Small intestine (tissue), 7 donors: ENCODE measurements around the gene PPP1R15A. TPM values are rescaled to one million over a fixed set of nuclear protein-coding genes. Genes with fewer than 3 reads are reported as not detected.
"Not testable (repeated sequence)": the region's sequence is repeated elsewhere in the genome, so short reads cannot be mapped to it uniquely, and the experiment has no call there.

ENCODE experiments used
- DNase-seq, 2 donors: peaks; one replicate each; pipeline versions ENCODE4 v3.0.0 to v3.0.0-alpha.2; 2013
- FAIRE-seq: peaks from 2 replicates; lab custom pipeline; 2012; peaks lifted over from hg19 to GRCh38; lab: Jason Lieb, UNC
- H3K27ac ChIP-seq, 3 donors: one replicate each; pipeline ENCODE4 v1.5.1; 2013; ENCODE audit warnings: low read length in 2 of 3, mild to moderate bottlenecking in 2 of 3, control low read depth in 1 of 3, inconsistent platforms in 1 of 3, low read depth in 1 of 3, moderate library complexity in 1 of 3
- H3K27me3 ChIP-seq, 3 donors: one replicate each; pipeline ENCODE4 v1.6.1; 2013; ENCODE audit warnings: low read length in 3 of 3, inconsistent platforms in 1 of 3; ENCODE audit not compliant: control insufficient read depth in 3 of 3, insufficient read depth in 3 of 3
- H3K36me3 ChIP-seq, 3 donors: one replicate each; pipeline ENCODE4 v1.6.1; 2013; ENCODE audit warnings: low read length in 3 of 3, inconsistent platforms in 1 of 3, low read depth in 1 of 3, mild to moderate bottlenecking in 1 of 3, moderate library complexity in 1 of 3; ENCODE audit not compliant: control insufficient read depth in 3 of 3, insufficient read depth in 2 of 3
- H3K4me1 ChIP-seq, 3 donors: one replicate each; pipeline ENCODE4 v1.6.1; 2013; ENCODE audit warnings: low read length in 2 of 3, inconsistent platforms in 1 of 3, low read depth in 1 of 3, mild to moderate bottlenecking in 1 of 3, moderate library complexity in 1 of 3; ENCODE audit not compliant: control insufficient read depth in 3 of 3, insufficient read depth in 2 of 3
- H3K4me3 ChIP-seq, 3 donors: one replicate each; pipeline ENCODE4 v1.5.1; 2013; ENCODE audit warnings: low read length in 3 of 3, control low read depth in 1 of 3, inconsistent platforms in 1 of 3, low read depth in 1 of 3, mild to moderate bottlenecking in 1 of 3, moderate library complexity in 1 of 3
- H3K9me3 ChIP-seq, 2 donors: one replicate each; pipeline ENCODE4 v1.6.1; 2013; ENCODE audit warnings: low read depth in 1 of 2, low read length in 1 of 2; ENCODE audit not compliant: control insufficient read depth in 2 of 2, insufficient read depth in 1 of 2
- WGBS, 3 donors: extraction: QIAGEN DNeasy Blood & Tissue Kit; methylation state at CpG; one replicate each; pipeline ENCODE4 v1.1.7; 2013; 5-methylcytosine and 5-hydroxymethylcytosine counted together
- polyA plus RNA-seq, 4 donors: library from polyadenylated mRNA; stranded (reverse) in 3 of 4; unstranded in 1 of 4; fragments of 200-250 nt in 3 of 4; fragments of 120-200 nt in 1 of 4; gene quantifications; one replicate each; pipeline versions ENCODE4 v1.2.1 to v1.2.3, GENCODE V29; 2013
- donor health status: healthy with polysubstance abuse.
- donor health status: control.
- donor health status: control.
- donor health status: Bipolar disorder and iron deficiency.
- donor health status: healthy.

PPP1R15A gene
- polyA plus RNA-seq, 4 donors = 52.8 to 73.0 (median 60.6) TPM

DNA sequence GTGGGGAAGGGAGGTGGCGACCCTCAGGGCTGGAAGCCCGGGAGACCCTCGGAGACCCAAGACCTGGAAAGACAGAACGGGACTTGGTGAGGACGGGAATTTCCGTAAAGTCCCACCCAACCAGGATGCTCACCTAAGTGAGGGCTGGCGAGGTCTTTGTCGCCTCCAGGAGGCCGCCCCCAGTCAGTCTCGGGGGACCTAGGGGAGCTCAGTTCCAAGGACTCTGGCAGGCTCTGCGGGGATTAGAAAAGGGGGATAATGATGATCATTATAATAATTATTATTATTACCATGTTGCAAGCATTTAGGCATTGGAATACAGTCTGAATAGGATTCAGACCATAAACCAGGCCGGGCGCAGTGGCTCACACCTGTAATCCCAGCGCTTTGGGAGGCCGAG, 26.8 kb upstream of the PPP1R15A start:
- DNase-seq = no peak
- WGBS, 3 donors = 91 to 95% (median 93%) methylated on average over 15 of the region's 15 CpGs
- H3K9me3 ChIP-seq = no peaks in the 10 kb centered on the region
- H3K27me3 ChIP-seq = no peaks in the 10 kb centered on the region
- H3K4me3 ChIP-seq = no peak overlapping the region
- no peak overlapping the region for H3K27ac ChIP-seq
- H3K4me1 ChIP-seq = peaks cover 0 to 6% (median 0%) of the 10 kb centered on the region in 3 donors
- peaks cover 0 to 31% (median 0%) of the 10 kb centered on the region in 3 donors for H3K36me3 ChIP-seq
- no peak for FAIRE-seq

DNA sequence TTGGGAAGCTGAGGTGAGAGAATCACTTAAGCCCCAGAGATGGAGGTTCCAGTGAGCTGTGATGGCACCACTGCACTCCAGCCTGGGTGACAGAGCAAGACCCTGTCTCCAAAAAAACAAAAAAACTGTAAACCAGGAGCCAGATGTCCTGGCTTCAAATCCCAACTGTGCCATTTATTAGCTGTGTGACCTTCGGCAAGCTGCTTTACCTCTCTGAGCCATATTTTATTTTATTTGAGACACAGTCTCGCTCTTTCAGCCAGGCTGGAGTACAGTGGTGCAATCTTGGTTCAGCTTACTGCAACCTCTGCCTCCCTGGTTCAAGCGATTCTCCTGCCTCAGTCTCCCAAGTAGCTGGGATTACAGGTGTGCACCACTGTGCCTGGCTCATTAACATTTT, 25.6 kb upstream of the PPP1R15A start:
- not testable (repeated sequence) for FAIRE-seq, DNase-seq, H3K4me3 ChIP-seq, H3K27ac ChIP-seq, H3K4me1 ChIP-seq, H3K9me3 ChIP-seq, H3K27me3 ChIP-seq
- peaks cover 0 to 25% (median 0%) of the 10 kb centered on the region in 3 donors for H3K36me3 ChIP-seq
- 94 to 95% (median 95%) methylated on average over 3 of the region's 3 CpGs for WGBS, 3 donors

DNA sequence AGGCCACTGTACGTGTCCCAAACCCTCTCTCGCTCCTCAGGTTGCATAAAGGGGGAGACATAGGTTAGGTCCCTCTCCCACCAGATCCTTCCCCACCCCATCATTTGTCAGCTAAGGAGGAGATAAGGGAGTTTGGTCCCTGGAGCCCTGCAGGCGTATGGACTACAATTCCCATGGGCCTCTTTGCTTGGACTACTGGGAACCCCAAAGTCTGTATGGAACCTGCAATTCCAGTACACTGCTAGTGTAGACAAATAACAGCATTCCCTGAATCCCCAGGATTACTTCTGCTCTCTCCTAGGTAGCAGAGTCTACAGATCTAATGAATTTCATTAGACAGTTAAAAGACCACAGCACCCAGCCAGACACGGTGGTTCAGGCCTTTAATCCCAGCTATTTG, 19.9 kb upstream of the PPP1R15A start:
- Histone ChIP-seq H3K9me3 (no peaks in the 10 kb centered on the region), H3K4me3 (no peak overlapping the region), H3K27me3 (no peaks in the 10 kb centered on the region), H3K4me1 (no peaks in the 10 kb centered on the region), H3K27ac (no peak overlapping the region), H3K36me3 (peaks cover 0 to 11% (median 0%) of the 10 kb centered on the region in 3 donors)
- WGBS, 3 donors = 87 to 94% (median 93%) methylated on average over 4 of the region's 4 CpGs
- FAIRE-seq (no peak), DNase-seq (no peak)

DNA sequence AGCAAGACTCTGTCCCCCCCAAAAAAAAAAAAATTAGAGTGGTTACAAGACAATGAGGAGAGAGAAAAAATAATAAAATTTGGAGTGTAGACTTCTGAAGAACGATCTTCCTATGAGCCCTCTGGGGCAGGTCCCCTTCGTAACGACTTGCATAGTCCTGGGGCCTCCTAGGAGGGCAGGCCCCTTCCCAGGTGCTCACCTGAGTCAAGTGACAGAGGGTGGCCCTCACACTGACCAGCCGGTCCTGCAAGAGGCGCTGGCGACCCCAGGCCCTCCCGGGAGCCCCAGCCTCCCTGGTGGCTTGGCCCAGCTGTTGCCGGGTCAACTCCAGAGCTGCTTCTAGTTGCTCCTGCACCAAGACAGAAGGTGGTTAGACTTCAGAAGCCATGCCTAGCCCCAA, 18.7 kb upstream of the PPP1R15A start:
- 91 to 94% (median 92%) methylated on average over 7 to 8 of the region's 8 CpGs for WGBS, 3 donors
- Histone ChIP-seq H3K27ac (no peak overlapping the region), H3K27me3 (no peaks in the 10 kb centered on the region), H3K36me3 (peaks cover 0 to 10% (median 0%) of the 10 kb centered on the region in 3 donors), H3K9me3 (no peaks in the 10 kb centered on the region), H3K4me3 (no peak overlapping the region), H3K4me1 (no peaks in the 10 kb centered on the region)
- DNase-seq = no peak
- no peak for FAIRE-seq

DNA sequence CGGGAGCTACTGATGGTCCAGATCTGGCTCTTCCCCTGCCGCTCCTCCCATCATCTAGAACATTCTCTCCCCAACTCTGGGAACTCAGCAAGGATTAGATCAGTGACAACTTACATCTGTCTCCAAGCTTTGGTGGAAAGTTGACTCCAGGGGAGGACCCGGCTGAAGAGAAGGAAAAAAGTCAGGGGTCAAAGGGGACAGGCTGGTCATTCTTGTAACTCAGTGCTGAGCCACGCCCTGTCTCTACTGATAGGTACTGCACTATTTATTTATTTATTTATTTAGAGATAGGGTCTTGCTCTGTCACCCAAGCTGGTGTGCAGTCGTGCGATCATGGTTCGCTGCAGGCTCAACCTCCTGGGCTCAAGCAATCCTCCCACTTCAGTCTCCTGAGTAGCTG, 18.1 kb upstream of the PPP1R15A start:
- Histone ChIP-seq H3K9me3 (no peaks in the 10 kb centered on the region), H3K36me3 (peaks cover 0 to 11% (median 0%) of the 10 kb centered on the region in 3 donors), H3K4me1 (no peaks in the 10 kb centered on the region), H3K4me3 (no peak overlapping the region), H3K27ac (no peak overlapping the region), H3K27me3 (no peaks in the 10 kb centered on the region)
- DNase-seq = no peak
- FAIRE-seq = no peak
- 80 to 85% (median 81%) methylated on average over 7 of the region's 7 CpGs for WGBS, 3 donors

DNA sequence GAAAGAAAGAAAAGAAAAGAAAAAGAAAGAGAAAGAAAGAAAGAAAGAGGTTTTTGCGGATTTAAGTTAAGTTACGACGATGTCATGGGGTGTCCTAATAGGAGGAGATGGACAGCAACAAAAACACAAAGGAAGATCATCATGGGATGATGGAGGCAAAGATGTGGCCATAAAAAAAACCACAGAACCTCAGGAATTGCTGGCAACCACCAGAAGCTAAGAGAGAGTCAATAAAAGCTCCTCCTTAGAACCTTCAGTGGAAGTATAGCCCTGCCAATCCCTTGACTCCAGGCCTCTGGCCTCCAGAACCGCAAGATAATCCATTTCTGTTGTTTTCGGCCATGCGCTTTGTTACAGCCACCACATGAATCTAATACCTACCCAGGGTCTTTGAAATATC, 15.3 kb upstream of the PPP1R15A start:
- H3K9me3 ChIP-seq = no peaks in the 10 kb centered on the region
- H3K36me3 ChIP-seq = peaks cover 0 to 23% (median 0%) of the 10 kb centered on the region in 3 donors
- H3K4me3 ChIP-seq = no peak overlapping the region
- FAIRE-seq (no peak), DNase-seq (no peak)
- no peaks in the 10 kb centered on the region for H3K4me1 ChIP-seq
- 96% methylated on average over 6 of the region's 6 CpGs for WGBS, 3 donors
- no peak overlapping the region for H3K27ac ChIP-seq
- H3K27me3 ChIP-seq = no peaks in the 10 kb centered on the region

DNA sequence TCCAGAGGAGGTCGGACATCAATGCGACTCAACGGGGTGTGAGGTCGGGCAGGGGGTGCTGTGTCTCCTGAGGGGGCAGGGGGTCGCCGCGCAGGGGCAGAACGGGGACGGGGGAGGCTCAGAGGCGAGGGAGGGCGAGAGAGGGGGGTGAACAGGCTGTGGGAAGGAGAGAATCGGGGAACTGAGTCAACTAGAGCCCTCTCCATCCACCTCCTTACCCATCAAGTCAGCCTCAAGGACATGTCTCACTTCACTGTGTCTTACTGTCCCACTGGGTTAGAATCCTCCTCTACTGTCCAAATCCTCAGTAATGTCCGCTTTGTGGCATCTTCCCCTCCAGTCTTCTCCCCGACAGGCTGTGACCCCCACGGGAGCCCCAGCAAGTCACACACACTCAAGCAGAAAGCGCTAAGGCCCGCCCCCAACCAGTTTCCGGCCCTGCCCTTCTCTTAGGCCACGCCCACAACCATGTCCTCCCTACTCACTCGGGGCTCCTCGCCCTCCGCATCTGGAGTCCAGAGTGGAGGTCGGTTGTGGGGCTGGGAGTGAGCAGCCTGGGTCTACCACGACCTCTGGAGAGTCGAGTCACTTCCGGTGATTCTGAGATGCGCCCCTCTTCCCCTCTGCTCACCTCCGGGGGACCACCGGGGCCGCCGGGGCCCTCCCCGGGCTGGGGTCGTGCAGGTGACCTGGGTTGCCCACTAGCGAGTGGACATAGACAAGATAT, 13.1 kb upstream of the PPP1R15A start:
- no peak for DNase-seq
- H3K36me3 ChIP-seq = peaks cover 0 to 23% (median 0%) of the 10 kb centered on the region in 3 donors
- no peaks in the 10 kb centered on the region for H3K27me3 ChIP-seq
- 54 to 78% (median 56%) methylated on average over 25 to 34 of the region's 34 CpGs for whole genome bisulfite sequencing, 3 donors
- H3K9me3 ChIP-seq = no peaks in the 10 kb centered on the region
- no peak for FAIRE-seq
- H3K4me1 ChIP-seq = no peaks in the 10 kb centered on the region
- H3K4me3 ChIP-seq = peak overlapping the region; percentile 5 to 28 (median 7)
- no peak overlapping the region for H3K27ac ChIP-seq

DNA sequence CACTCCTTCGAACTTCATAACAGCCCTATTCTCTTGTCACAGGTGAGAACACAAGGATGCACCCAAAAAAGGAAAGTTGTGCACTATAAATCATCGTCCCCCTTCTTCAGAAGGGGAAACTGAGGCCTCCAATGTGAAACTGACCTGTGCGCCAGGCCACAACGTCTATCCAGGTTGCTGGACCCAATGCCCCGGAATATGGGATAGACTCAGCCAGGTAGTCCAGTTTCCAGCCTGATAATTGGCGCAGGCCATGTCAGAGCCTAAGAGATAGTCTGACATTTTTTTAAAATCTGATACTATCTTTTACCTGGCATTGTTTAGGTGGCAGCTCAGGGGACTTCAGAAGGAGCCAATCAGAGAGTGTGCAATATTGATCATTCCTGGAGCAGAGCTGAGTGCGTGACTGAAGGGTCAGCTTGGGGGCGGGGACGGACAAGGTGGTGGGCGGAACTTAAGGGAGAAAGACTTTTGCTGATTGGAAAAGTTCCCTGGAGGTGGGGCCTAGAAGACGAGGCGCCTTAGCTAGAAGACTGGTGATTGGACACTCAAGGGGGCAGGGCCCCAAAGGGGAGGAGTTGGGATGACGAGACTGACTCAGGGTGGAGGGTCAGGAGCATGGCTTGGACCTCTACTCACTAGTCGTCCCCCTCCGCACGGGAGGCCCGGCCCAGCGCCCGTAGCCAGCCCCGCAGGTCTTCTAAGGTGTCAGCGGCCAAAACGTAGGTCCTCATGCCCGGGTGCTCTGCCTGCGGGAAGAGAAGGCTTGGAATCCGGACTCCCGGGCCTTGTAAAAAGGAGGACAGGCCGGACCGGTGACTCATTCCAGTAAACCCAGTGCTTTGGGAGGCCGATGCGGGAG, 12.3 kb upstream of the PPP1R15A start:
- Histone ChIP-seq H3K9me3 (no peaks in the 10 kb centered on the region), H3K4me3 (peak overlapping the region in 1 of 3 donors; percentile 4), H3K27ac (no peak overlapping the region), H3K27me3 (no peaks in the 10 kb centered on the region), H3K4me1 (no peaks in the 10 kb centered on the region), H3K36me3 (peaks cover 0 to 29% (median 2%) of the 10 kb centered on the region in 3 donors)
- FAIRE-seq = no peak
- no peak for DNase-seq
- 79 to 86% (median 85%) methylated on average over 30 of the region's 30 CpGs for WGBS, 3 donors
